AG04450 (cell line): ENCODE data around the gene RPS15. TPM values are rescaled to one million over a fixed set of nuclear protein-coding genes. Genes with fewer than 3 reads are reported as not detected.

ENCODE experiments used
- CTCF ChIA-PET: fragments of 300-600, 350-600 bp; formaldehyde crosslinking; extraction: SDS; loops from one replicate; lab custom pipeline; 2022; ENCODE audit warnings: antibody characterized with exemption, inconsistent platforms; lab: Charles Lee
- POLR2A ChIA-PET: fragments of 350-600 bp; formaldehyde crosslinking; extraction: SDS; loops from one replicate; lab custom pipeline; 2021; ENCODE audit warnings: antibody characterized with exemption, inconsistent platforms; lab: Yijun Ruan, JAX
- DNase-seq: peaks from one replicate; pipeline ENCODE4 v3.0.0-alpha.2; 2011; ENCODE audit warnings: low read depth, low spot score
- H3K27ac ChIP-seq: one replicate; pipeline ENCODE4 v1.5.1; 2012; ENCODE audit warnings: low read depth, low read length, control low read depth
- H3K27me3 ChIP-seq: one replicate; pipeline ENCODE4 v1.6.0; 2012; ENCODE audit warnings: low read length; ENCODE audit not compliant: control insufficient read depth, insufficient read depth
- H3K4me3 ChIP-seq: 2 replicates; pipeline ENCODE4 v1.5.1; 2011; ENCODE audit warnings: mild to moderate bottlenecking, low read depth, low read length, control low read depth
- H3K9me3 ChIP-seq: 2 replicates; pipeline ENCODE4 v1.5.1; 2012; ENCODE audit warnings: low read length; ENCODE audit not compliant: control insufficient read depth, insufficient read depth
- polyA plus RNA-seq: library from polyadenylated mRNA; depleted of rRNA; stranded (reverse); fragments of >200 nt; gene quantifications from 2 replicates; pipeline ENCODE4 v1.2.3, GENCODE V29; 2011
- TF ChIP-seq, protein P1 (sequence below): IDR thresholded peaks from 2 replicates; pipeline ENCODE4 v1.5.1; 2011; ENCODE audit warnings: low read depth, low read length, control low read depth, inconsistent platforms

Gene RPS15
- polyA plus RNA-seq, 1 experiment, result 596 TPM

DNA sequence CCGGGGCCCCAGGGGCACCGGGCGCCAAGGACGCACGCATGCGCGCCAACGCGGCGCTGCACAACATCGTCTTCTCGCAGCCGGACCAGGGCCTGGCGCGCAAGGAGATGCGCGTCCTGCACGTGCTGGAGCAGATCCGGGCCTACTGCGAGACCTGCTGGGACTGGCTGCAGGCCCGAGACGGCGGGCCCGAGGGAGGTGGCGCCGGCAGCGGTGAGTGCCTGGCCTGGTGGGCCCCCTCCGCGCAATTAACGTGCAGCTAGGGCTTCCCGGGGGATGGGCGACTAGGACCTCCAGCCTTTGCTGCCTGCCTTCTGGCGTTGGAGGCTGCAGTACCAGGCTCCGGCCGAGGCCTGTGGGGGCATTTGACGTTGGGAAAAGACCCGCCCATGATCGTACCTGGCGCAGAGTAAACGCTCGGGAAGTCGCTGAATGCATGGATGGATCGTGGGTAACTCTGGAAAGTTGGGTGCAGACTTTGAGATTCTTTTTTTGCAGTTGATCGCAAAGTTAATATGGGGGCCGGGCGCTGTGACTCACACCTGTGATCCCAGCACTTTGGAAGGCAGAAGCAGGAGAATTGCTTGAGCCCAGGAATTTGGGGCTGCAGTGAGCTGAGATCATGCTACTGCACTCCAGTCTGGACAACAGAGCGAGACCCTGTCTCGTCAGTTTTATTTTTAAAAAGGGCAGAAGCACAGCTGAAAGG lies 19.0 kb downstream of the RPS15 start:
- POLR2A ChIA-PET, result no interaction called here
- H3K27me3 ChIP-seq, result peaks cover 42% of the 10 kb centered on the region
- peaks cover 10% of the 10 kb centered on the region; the same call in 1 of the 2 replicates for H3K9me3 ChIP-seq
- DNase-seq, result no peak
- H3K27ac ChIP-seq, result no peak overlapping the region
- CTCF ChIA-PET, result no interaction called here
- H3K4me3 ChIP-seq, result no peak overlapping the region
- TF ChIP-seq, protein P1, sequence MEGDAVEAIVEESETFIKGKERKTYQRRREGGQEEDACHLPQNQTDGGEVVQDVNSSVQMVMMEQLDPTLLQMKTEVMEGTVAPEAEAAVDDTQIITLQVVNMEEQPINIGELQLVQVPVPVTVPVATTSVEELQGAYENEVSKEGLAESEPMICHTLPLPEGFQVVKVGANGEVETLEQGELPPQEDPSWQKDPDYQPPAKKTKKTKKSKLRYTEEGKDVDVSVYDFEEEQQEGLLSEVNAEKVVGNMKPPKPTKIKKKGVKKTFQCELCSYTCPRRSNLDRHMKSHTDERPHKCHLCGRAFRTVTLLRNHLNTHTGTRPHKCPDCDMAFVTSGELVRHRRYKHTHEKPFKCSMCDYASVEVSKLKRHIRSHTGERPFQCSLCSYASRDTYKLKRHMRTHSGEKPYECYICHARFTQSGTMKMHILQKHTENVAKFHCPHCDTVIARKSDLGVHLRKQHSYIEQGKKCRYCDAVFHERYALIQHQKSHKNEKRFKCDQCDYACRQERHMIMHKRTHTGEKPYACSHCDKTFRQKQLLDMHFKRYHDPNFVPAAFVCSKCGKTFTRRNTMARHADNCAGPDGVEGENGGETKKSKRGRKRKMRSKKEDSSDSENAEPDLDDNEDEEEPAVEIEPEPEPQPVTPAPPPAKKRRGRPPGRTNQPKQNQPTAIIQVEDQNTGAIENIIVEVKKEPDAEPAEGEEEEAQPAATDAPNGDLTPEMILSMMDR, result 0 out of 2 replicates have a peak, but pooled peaks have one; percentile 9

DNA sequence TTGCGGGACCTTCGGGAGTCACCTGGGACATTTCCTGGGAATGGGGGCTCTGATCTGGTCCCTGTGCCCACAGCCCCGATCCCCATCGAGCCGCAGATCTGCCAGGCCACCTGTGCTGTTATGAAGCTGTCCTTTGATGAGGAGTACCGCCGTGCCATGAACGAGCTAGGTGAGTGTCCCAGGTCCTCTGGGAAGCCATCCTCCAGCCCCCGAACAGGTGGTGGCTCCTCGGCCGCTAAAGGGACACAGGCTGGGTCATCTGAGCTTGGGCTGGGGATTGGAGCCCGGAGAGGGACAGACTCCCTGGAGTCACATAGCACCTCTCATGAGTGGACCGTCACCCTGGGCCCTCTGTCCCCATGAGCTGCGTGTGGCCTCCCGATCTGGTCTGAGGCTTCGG lies 19.7 kb downstream of the RPS15 start:
- Histone ChIP-seq H3K27ac (no peak overlapping the region), H3K4me3 (no peak overlapping the region), H3K9me3 (peaks cover 10% of the 10 kb centered on the region; the same call in 1 of the 2 replicates), H3K27me3 (peaks cover 35% of the 10 kb centered on the region)
- ChIA-PET POLR2A (no interaction called here), CTCF (no interaction called here)
- TF ChIP-seq, protein P1, result no peak
- DNase-seq, result no peak

DNA sequence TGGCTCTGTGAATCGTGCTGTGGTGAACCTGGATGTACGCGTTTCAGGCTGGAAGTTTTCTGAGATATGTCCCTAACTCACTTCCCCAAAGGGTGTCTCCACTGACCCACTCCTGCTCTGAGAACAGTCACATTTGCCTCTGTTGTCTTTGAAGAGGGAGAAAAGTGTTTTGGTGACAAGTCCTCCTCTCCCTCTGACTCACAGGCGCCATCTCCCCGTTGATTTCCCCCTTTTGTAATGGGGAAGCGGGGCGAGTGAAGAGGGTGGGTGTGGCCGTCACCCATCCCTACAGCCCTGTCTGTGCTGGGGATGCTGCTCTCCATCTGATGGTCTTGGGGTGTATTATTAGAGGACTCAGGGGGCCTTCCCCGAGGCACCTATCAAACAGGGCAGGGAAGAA lies 21.3 kb downstream of the RPS15 start:
- H3K27ac ChIP-seq, result no peak overlapping the region
- no peak overlapping the region for H3K4me3 ChIP-seq
- H3K27me3 ChIP-seq, result peaks cover 26% of the 10 kb centered on the region
- TF ChIP-seq, protein P1, result no peak
- ChIA-PET CTCF (no interaction called here), POLR2A (no interaction called here)
- DNase-seq, result no peak
- H3K9me3 ChIP-seq, result peaks cover 10% of the 10 kb centered on the region; the same call in 1 of the 2 replicates

DNA sequence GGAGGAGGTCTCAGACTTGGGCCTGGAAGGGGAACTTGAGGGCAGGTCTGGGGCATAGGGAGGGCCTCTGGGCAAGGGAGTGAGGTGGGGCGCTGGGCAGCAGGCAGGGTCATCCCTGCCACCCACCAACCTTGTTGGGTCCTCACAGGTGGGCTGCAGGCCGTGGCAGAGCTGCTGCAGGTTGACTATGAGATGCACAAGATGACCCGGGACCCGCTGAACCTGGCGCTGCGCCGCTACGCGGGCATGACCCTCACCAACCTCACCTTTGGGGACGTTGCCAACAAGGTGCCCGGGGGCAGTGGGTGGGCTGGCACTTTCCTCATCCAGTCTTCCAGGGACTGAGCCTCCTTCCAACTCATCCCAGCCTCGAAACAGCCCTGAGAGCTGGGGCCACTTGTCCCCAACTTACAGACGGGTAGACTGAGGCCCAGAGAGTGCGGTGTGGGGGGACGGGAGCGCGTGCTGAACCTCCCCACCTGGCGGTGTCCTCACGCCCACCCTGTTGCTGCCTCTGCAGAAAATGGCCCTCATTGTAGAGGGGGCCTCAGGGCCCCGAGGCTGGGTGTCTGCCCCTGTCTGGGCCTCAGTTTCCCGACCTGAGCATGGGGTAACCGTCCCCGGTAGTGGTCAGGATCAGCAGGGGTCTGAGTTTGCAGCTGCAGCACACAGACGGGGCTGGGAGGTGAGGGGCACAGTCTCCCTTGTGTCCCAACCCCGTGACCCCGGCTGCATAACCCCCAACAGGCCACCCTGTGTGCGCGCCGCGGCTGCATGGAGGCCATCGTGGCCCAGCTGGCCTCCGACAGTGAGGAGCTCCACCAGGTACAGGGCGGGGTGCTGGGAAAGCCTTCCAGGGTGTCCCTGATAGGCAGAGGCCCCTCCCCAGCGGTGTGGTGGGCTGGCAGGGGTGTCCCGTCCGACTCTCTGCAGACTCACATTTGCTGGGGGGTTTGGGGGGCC lies 22.1 kb downstream of the RPS15 start:
- ChIA-PET CTCF (no interaction called here), POLR2A (no interaction called here)
- no peak overlapping the region for H3K4me3 ChIP-seq
- TF ChIP-seq, protein P1, result no peak
- H3K27me3 ChIP-seq, result peaks cover 26% of the 10 kb centered on the region
- no peak overlapping the region for H3K27ac ChIP-seq
- DNase-seq, result no peak
- peaks cover 9% of the 10 kb centered on the region; the same call in 1 of the 2 replicates for H3K9me3 ChIP-seq
